Endothelial cell of hepatic sinusoid (primary cell): Measurements from ENCODE around the gene PPP2R5E.
"Not testable (repeated sequence)": the region's sequence is repeated elsewhere in the genome, so short reads cannot be mapped to it uniquely, and the experiment has no call there.

ENCODE experiments used
- in situ Hi-C: cut with HindIII; loops from 2 replicates; pipeline ENCODE4 v1.10.0; 2017; ENCODE audit warnings: low sequenced_read_pairs

PPP2R5E gene

DNA sequence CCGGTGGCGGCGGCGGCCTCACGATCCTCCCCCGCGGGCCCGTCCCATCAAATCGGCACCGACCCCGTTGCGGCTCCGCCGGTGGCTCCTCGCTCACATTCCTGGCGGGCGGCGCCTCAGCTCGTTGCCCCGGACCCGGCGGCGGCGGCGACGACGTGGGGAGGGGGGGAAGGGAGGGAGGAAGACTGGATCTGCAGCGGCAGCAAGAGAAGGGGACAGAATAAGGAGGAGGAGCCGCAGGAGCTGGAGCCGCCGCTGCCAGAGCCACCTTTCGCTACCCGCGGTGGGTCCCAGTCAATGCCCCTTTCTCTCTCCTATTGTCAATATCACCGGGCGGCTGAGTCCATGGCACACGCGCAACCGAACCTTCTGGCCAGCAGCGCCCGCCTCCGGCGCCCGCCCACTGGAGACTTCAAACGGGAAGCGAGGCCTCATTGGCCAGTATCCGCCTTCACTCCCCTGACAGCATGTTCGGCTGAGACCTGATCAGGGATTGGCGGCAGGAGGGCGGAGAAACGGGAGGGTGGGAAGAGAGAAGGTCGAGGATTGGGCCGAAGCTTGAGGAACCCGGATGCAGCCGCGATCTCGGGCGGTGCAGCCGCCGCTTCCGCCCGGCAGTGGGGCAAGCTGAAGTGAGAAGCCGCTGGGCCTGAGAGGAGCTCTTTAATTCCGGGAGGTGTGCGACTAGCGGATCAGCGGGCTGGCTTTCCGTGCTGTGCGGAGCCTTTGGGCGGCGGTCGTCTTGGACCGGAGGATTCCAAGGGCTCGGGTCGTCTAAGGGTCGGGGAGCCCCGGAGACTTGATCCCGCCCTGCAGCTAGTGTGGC, at the start of gene PPP2R5E:
PPP2R5E (minus strand) TSS at position 378 of the 826 bp plus-strand sequence. CDS start 3,692 bp downstream, outside the sequence.
- in situ Hi-C loops: loop anchor here (5.0 kb wide), 3 partner anchors 69 to 106 kb away; no protein-coding TSS in a partner anchor

DNA sequence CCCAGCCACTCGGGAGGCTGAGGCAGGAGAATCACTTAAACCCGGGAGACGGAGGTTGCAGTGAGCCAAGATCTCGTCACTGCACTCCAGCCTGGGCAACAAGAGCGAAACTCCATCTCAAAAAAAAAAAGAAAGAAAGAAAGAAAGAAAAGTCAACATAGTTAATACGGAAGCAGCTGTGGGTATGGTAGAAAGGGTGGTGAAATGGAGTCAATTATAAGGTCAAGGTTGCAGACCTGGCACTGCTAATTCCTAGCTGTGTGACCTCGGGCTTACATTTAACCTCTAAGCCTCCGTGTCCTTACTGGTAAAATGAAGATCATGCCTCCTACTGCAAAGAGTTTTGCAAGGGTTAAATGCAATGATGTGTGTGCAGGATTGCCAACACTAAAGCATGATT, 39.9 kb upstream of the PPP2R5E start:
- in situ Hi-C loops: not testable (repeated sequence)

DNA sequence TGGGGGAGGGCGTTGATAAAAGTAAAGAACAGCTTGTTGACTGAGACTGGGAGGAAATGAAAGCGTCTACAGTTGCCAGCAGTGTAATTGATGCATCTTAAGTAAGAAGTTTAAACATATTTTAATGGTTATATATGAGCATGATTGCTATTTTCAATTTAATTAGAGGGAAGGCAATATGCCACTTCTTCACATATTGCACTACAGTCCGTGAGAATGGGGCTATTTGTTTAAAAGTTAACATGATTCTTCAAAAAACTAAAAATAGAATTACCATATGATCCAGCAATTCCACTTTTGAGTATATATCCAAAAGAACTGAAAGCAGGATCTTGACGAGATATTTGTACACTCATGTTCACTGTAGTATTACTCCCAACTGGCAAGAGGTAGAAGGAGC, 38.3 kb upstream of the PPP2R5E start:
- in situ Hi-C loops: no loop called here

DNA sequence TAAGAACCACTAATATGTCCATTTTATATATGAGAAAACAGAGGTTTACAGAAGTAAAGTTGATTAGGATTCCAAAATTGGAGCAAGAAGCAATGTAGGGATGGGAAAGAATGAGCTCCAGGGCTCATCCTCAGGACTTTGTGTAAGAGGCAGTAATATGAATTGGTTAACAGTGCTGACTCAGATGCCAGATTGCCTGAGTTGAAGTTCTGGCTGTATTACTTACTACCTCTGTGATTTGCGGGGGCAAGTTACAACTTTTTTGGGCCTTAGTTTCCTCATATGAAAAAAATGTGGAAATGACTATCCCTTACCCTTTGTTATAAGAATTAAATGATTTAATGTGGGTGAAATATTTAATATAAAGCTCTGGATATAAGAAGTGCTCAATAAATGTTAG, 35.1 kb upstream of the PPP2R5E start:
- in situ Hi-C loops: no loop called here

DNA sequence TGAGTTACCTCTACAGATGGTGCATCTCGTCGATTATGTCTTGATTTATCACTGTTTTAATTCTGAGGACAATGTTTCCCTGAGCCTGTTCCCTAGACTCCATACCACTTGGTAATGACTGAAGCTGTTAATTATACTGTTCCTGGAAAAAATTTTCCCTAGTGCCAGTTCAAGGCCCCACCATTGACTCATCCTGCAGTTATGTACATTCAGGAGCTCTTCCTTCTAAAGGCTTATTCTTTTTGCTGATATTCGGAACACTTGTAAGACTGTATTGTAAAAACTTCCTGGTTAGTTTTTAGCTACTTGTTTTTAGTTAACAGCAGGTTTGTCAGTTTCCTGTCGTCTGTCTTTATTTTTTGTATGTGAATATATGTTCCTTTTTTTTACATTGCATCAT, 30.4 kb upstream of the PPP2R5E start:
- in situ Hi-C loops: no loop called here

DNA sequence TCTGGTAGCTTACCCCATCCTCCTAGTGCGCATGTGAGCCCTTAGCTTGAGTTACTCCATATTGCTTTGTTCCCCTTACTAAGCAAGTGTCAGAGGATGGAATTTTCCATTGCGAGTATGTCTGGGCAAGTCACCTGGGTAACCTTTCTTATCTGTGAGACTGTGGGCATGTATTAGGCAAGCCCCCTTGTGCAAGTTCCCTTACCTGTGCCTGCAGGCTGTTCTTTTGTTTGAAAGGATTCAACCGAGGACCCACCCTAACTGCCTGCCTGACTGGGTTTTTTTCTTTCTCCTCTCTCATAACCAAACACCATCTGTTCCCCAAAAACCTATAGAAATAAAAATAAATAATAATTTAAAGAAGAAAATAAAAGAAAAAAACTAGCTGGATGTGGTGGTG, 22.3 kb upstream of the PPP2R5E start:
- in situ Hi-C loops: no loop called here

DNA sequence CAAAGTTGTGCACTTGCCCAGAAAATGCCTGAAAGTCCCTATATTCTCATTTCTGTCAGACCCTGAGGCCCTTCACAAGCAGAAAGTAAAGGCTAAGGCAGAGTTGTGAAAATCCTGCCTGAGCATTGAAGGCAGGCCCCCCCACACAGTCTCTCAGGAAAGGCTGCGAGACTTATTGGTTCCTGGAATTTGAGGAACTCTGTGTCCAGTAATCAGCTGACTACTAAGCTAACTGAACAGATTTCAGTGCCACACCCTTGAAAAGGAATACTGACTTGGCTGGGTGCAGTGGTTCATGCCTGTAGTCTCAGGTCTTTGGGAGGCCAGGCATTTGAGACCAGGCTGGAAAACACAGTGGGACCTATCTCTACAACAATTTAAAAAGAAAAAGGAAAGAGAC, 21.1 kb upstream of the PPP2R5E start:
- in situ Hi-C loops: no loop called here

DNA sequence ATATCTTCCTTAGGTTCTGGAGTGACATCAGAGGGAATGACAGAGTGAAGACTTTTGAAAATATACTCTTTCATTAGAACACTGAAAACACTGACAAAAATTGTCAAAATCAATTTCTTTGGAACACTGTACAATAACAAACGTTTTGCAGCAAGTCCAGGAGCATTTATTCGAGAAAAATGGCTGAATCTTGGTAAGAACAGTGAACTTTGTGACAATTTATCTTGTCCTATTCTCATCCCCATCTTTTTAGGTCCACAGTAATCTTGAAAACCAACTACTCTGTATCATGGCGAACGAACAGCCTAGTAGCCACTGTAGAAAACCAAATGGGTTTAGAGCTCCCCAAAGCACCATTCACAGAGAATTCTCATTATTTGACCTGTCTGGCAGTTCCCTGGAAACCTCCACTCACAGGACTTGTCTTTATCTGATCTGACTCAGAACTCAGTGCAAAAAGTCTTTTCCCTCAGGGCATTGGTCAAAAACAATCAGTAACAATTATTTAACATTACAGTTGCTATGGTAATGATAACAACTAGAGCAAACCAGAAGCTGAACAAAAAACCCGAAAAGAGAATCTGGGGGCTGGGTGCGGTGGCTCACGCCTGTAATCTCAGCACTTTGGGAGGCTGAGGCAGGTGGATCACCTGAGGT, 20.3 kb upstream of the PPP2R5E start:
- in situ Hi-C loops: no loop called here

DNA sequence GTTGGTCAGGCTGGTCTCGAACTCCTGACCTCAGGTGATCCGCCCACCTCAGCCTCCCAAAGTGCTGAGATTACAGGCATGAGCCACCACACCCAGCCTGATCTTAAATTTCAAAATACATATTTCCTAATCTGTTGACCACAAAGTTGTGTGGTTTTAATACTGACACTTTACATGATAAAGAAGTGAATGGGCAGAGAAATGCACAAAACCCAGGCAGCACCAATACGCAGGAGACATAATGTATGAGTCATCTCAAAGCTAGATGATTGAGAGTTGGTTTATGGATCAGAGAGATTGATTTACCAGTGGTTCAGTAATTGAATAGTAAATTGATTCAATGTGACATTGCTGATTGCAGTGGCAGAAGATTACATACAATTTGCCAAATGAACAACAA, 19.2 kb upstream of the PPP2R5E start:
- in situ Hi-C loops: no loop called here

DNA sequence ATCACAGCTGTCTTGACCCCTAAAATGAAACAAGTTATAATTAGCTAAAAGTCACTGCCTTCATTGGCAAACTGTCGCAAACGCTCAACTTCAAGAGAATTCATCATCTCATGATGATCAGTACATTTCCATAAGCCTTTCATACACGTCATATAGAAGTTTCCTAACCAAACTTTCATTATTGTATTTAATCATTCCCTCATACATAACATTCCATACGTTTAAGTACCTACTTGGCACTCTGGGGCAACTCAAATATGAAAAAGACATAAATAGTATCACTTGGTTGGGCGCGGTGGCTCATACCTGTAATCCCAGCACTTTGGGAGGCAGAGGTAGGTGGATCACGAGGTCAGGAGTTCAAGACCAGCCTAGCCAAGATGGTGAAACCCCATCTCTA, 12.4 kb upstream of the PPP2R5E start:
- in situ Hi-C loops: no loop called here

DNA sequence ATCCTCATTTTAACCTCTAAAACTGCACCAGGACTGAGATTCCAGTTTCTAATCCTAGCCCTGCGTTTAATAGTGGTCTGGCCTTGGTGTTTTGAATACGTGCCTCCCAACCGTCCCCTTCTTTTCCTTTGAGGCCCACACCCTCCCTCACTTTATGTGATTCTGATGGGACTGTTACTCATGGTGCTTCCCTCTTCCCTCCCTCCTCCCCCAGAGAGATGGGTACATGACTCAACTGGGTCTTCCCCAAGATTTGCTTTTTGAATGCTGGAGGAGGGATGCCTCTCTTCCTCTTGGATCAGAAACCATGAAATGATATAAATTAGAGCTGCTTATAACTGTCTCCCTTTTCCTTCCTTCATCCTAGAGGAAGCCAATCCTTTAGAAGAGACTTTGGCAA, 8.2 kb upstream of the PPP2R5E start:
- in situ Hi-C loops: no loop called here

DNA sequence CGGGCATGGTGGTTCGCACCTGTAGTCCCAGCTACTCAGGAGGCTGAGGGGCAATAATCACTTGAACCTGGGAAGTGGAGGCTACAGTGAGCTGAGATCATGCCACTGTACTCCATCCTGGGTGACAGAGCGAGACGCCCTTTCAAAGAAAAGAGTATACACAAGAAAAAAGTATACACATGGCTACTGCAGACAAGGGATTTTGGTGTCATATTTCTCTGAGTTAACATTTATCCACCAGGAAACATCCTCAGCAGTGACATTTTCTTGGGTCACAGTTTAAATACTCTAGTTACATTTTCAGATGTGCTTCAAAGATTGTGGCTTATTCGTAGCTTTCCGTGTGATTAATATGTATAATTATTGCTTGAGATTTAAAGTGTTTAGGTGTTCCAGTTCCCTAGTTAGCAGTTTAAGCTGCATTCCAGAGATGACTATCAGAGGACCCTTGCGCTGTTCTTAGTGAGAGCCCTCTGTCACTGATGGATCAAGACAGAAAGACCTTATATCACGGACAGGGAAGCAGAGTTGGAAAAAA, 4.7 kb upstream of the PPP2R5E start:
- in situ Hi-C loops: no loop called here

DNA sequence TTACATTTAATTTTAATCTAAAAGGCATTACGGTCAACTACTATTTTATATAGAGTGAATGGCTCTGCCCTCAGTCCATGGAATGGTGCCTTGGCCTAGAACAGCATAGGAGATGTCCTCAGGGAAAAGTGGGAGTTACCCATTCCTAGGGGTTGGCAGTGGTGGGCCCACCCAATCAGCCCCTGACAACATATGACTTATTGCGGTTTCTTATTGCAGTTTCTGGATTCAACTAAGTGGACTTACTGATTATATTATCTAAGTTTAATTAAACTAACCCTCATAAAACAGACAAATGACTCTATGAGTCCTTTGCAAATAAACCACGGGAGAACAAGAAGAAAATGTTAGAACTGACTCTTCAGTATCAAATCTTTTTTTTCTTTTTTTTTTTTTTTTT, 2.3 kb upstream of the PPP2R5E start:
- in situ Hi-C loops: no loop called here

DNA sequence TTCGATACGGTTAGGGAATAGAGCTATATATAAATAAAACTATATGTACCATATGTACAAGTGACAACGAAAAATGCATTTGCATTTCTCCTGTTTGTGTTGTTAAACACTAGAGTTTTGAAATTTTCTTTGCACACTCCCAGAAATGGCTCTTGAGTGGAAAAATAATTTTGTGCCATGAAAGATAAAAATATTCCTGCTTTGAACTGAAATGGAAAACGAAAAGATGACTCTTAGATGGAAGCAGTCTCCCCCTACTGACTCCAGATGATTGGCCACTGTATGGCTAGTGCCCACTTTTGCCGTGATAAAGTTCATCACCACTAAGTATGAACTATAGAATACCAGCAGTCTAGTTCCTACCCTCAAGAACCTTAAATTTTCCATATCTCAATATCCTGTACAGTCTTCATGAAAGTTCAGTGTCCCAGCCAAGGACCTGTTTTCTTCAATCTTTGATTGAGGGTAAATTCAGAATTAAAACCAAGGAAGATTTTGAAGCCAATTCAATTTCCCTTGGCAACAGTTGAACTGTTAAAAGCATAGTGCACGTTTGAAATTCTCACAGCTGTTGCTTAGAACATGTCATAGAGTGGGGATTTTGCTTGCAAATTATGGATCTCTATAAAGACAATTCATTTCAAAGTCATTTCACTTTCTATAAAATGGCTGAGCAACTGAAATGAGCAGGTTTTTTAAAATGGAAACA, 1.6 kb upstream of the PPP2R5E start:
- in situ Hi-C loops: loop anchor here (5.0 kb wide), 3 partner anchors 68 to 107 kb away; no protein-coding TSS in a partner anchor

DNA sequence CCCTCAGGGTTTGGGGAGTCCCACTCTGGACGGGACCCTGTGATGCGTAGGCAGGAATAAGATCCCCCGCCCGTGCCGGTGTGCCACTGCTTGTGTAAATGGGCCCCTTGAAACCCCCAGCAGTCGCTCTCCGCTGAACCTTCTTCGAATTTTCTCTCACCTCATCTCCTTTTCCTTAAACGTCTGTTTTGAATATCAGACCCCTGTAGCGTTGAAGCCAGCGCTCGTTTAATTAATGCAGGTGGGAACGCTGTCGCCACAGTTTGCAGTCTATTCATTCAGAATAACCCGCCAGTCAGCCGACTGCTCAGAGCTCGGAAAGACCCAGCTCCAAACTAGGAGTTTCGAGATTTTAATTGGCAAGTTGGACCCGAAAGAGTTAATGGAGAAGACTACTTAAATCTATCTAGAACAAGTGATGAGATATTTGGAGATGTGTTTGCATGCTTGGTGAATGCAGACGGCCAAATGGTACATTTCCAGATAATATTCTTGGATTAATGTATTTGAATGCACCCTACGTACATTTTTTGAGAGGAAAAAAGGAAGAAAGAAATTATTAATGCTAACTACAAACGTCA, 739 bp upstream of the PPP2R5E start:
- in situ Hi-C loops: loop anchor here (5.0 kb wide), 3 partner anchors 68 to 107 kb away; no protein-coding TSS in a partner anchor

DNA sequence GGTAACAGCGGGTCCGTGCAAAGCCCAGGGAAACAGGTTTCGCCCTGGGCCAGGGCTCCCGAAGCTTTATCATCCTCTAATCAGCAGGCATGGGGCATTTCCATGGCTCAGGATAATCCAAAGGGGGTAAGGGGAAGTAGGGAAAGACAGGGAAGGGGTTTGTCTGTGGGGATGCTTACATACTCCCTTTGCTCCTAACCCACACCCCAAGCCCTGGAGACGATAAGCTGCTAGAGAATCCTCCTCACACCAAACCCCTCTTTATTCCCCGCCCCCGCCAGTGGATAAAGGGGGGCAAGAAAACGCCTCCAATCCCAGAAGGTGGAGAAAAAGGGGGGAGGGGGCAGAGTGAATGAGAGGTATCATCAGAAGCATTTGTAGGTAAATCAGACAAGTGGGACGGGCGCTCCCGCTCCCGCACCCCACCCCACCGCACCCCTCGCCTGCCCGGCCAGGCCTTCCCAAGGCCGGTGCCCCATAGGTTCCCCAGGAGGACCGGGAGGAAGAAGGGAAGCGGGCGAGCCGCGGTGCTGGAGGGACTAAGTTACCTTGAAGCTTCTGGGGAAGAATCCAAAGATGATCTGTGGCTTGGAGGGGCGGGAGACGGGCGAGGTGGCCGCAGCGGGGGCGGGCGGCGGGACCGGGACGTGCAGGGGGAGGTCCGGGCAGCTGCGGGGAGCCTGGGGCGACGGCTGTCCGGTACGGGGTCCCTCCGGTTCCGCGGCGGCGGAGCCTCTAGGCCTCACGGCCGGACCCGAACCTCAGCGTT, 762 bp downstream of the PPP2R5E start:
- in situ Hi-C loops: loop anchor here (5.0 kb wide), 3 partner anchors 70 to 105 kb away; no protein-coding TSS in a partner anchor

DNA sequence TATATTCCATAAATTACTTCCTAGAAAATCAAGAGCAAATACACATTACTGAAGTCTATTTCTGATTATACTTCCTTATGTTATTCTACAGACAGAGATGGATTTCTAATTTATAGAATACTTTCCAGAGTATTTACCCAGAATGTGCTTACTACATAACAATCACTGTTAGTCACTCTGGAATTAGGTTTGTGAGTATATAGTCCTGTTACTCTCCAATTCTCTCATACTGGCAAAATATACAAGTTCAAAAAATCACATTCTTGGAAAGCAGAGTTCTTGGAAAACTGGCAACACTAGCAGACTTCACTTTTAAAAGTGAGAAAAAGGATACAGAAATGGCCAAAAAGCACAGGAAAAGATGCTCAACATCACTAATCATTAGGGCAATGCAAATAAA, 7.3 kb downstream of the PPP2R5E start:
- in situ Hi-C loops: no loop called here

DNA sequence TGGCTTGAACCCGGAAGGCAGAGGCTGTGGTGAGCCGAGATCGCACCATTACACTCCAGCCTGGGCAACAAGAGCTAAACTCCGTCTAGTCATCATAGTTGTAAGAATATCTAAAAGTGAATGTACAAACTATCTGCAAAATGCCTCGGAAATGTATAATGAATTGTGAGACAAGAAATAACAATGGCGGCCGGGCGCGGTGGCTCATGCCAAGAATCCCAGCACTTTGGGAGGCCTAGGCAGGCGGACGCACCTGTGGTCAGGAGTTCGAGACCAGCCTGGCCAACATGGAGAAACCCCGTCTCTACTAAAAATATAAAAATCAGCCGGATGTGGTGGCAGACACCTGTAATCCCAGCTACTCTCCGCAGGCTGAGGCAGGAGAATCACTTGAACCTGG, 9.7 kb downstream of the PPP2R5E start:
- in situ Hi-C loops: no loop called here

DNA sequence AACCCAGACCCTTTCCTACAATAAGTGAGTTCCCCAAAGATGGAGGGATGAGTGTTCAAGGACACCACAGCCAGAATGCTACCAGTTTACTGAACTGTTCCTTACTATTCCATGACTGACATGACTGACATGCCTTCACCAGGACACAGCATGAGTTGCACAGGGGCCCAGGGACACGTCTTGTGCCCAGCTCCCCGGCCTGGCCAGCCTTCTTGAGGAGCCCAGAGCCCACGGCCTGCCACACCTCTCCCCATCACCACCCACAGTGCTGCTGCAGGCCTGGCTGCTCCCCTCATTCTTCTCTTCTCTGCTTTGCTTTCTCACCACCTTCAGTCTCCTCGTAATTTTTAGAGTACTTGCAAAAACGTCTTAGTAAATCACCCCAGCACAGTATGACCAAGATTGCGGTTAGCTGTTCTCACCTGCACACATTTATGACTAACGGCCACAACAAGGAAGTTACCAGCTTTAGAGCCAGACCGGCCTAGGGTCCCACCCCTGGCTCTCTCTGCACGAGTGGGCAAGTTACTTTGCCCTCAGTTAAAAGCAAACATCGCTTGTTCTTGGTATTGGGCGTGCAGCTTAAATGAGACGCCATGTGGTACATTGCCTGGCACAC, 18.5 kb downstream of the PPP2R5E start:
- in situ Hi-C loops: no loop called here
